GM18520 (cell line): ENCODE measurements around the gene CXCL12.

Experiments
- ATAC-seq: cut with Tn5 transposase; IDR thresholded peaks from one replicate; pipeline ENCODE4 v1.9.1; 2021; ENCODE audit not compliant: unreplicated experiment

Gene CXCL12

GRCh38 chr10:44335330-44336021 lies 49.4 kb downstream of the CXCL12 start:
- no peak for ATAC-seq

- no peak for ATAC-seq
Observed at GRCh38 chr10:44334621-44335184, 50.2 kb downstream of the CXCL12 start.

- no peak for ATAC-seq
Observed at GRCh38 chr10:44334091-44334490, 50.8 kb downstream of the CXCL12 start.

GRCh38 chr10:44333511-44333910 lies 51.4 kb downstream of the CXCL12 start:
- no peak for ATAC-seq

- no peak for ATAC-seq
Observed at GRCh38 chr10:44332465-44332864, 52.4 kb downstream of the CXCL12 start.

- no peak for ATAC-seq
Observed at GRCh38 chr10:44330431-44330830, 54.5 kb downstream of the CXCL12 start.

GRCh38 chr10:44327461-44327860 lies 57.4 kb downstream of the CXCL12 start:
- ATAC-seq = no peak
